ENCODE data around the gene CCDC88B.

GRCh38 chr11:64327375-64327774 lies 12.6 kb upstream of the CCDC88B start:
- no peak for TF ChIP-seq POLR2AphosphoS5 (IDR thresholded peaks at IDR 0.05)
- TF ChIP-seq CTCF (IDR thresholded peaks at IDR 0.05) = no peak
- TF ChIP-seq POLR2A (IDR thresholded peaks at IDR 0.05) = no peak
- TF ChIP-seq EP300 (IDR thresholded peaks at IDR 0.05) = no peak

Measured in suprapubic skin (tissue), 4 donors.